ENCODE data around the gene PRKCA. TPM values are rescaled to one million over a fixed set of nuclear protein-coding genes. Genes with fewer than 3 reads are reported as not detected.

Gene PRKCA
- total and polyA plus RNA-seq, 2 of the 13 experiments (the other 11 are each of a cell fraction or from before 2014, with no cell fraction given), result 18.5 to 21.5 TPM

DNA sequence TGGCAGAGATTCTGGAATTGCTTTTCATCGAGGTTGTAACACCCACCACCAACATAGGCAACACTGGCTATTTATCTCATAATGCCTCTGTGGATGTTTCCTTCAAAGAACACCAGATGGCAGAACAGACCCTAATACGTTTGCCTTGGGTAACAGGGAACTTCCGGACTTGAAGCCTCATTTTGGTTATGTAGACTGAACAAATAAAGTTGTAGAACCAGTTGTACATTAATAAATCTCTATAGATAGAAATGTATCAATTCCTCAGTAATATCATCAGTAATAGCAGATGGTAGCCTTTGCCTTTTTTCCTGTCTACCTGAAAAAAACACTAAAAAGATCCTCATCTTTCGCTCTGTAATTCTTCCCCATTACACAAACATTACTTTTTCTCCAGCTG, 47.3 kb upstream of the PRKCA start (continued):
- TF ChIP-seq, protein P1, sequence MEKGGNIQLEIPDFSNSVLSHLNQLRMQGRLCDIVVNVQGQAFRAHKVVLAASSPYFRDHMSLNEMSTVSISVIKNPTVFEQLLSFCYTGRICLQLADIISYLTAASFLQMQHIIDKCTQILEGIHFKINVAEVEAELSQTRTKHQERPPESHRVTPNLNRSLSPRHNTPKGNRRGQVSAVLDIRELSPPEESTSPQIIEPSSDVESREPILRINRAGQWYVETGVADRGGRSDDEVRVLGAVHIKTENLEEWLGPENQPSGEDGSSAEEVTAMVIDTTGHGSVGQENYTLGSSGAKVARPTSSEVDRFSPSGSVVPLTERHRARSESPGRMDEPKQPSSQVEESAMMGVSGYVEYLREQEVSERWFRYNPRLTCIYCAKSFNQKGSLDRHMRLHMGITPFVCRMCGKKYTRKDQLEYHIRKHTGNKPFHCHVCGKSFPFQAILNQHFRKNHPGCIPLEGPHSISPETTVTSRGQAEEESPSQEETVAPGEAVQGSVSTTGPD (CRISPR knock-in tag; IDR thresholded peaks at IDR 0.05), result no peak
- TF ChIP-seq ERF (CRISPR knock-in tag; IDR thresholded peaks at IDR 0.05) (peak; percentile 71), STAT5B (CRISPR knock-in tag; IDR thresholded peaks at IDR 0.05) (no peak), ZNF674 (CRISPR knock-in tag; IDR thresholded peaks at IDR 0.05; ENCODE audit: low read depth) (no peak), GABPA (IDR thresholded peaks at IDR 0.05; ENCODE audit: low read depth, low read length) (no peak), GABPA (CRISPR knock-in tag; IDR thresholded peaks at IDR 0.05; ENCODE audit: low read depth) (peak; percentile 67), ZNF615 (CRISPR knock-in tag; IDR thresholded peaks at IDR 0.05; ENCODE audit: borderline replicate concordance) (no peak), SAFB2 (CRISPR knock-in tag; IDR thresholded peaks at IDR 0.05; ENCODE audit: borderline replicate concordance, low read depth) (no peak), PPARG (CRISPR knock-in tag; conservative IDR thresholded peaks at IDR 0.05) (peak; percentile 58; the same call in 1 of the 2 replicates), NR2C2 (CRISPR knock-in tag; IDR thresholded peaks at IDR 0.05; ENCODE audit: borderline replicate concordance) (no peak), KDM5A (IDR thresholded peaks at IDR 0.05; ENCODE audit: borderline replicate concordance, low read length) (no peak), GTF3A (CRISPR knock-in tag; conservative IDR thresholded peaks at IDR 0.05) (no peak), ZMYM4 (CRISPR knock-in tag; IDR thresholded peaks at IDR 0.05) (peak; percentile 23; the same call in 1 of the 2 replicates), ZNF878 (CRISPR knock-in tag; IDR thresholded peaks at IDR 0.05) (no peak), REPIN1 (CRISPR knock-in tag; IDR thresholded peaks at IDR 0.05; ENCODE audit: borderline replicate concordance, low read depth) (no peak), ZBTB1 (CRISPR knock-in tag; IDR thresholded peaks at IDR 0.05; ENCODE audit: borderline replicate concordance) (no peak), FOXK1 (CRISPR knock-in tag; IDR thresholded peaks at IDR 0.05; ENCODE audit: borderline replicate concordance, low read depth) (peak; percentile 65; the same call in 1 of the 2 replicates), FOXP1 (IDR thresholded peaks at IDR 0.05) (no peak), FOXP1 (CRISPR knock-in tag; IDR thresholded peaks at IDR 0.05) (no peak; the same call in 1 of the 2 replicates), ZNF468 (CRISPR knock-in tag; IDR thresholded peaks at IDR 0.05) (no peak), KLF16 (CRISPR knock-in tag; IDR thresholded peaks at IDR 0.05) (peak in 1 of 2 experiments; percentile 37; a peak in 1 of 4 replicates)
- TF ChIP-seq, protein P2, sequence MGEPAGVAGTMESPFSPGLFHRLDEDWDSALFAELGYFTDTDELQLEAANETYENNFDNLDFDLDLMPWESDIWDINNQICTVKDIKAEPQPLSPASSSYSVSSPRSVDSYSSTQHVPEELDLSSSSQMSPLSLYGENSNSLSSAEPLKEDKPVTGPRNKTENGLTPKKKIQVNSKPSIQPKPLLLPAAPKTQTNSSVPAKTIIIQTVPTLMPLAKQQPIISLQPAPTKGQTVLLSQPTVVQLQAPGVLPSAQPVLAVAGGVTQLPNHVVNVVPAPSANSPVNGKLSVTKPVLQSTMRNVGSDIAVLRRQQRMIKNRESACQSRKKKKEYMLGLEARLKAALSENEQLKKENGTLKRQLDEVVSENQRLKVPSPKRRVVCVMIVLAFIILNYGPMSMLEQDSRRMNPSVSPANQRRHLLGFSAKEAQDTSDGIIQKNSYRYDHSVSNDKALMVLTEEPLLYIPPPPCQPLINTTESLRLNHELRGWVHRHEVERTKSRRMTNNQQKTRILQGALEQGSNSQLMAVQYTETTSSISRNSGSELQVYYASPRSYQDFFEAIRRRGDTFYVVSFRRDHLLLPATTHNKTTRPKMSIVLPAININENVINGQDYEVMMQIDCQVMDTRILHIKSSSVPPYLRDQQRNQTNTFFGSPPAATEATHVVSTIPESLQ (CRISPR knock-in tag; conservative IDR thresholded peaks at IDR 0.05), result peak; percentile 80; the same call in 1 of the 2 replicates
- TF ChIP-seq, protein P3, sequence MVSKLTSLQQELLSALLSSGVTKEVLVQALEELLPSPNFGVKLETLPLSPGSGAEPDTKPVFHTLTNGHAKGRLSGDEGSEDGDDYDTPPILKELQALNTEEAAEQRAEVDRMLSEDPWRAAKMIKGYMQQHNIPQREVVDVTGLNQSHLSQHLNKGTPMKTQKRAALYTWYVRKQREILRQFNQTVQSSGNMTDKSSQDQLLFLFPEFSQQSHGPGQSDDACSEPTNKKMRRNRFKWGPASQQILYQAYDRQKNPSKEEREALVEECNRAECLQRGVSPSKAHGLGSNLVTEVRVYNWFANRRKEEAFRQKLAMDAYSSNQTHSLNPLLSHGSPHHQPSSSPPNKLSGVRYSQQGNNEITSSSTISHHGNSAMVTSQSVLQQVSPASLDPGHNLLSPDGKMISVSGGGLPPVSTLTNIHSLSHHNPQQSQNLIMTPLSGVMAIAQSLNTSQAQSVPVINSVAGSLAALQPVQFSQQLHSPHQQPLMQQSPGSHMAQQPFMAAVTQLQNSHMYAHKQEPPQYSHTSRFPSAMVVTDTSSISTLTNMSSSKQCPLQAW (CRISPR knock-in tag; IDR thresholded peaks at IDR 0.05), result no peak
- TF ChIP-seq, protein P4, sequence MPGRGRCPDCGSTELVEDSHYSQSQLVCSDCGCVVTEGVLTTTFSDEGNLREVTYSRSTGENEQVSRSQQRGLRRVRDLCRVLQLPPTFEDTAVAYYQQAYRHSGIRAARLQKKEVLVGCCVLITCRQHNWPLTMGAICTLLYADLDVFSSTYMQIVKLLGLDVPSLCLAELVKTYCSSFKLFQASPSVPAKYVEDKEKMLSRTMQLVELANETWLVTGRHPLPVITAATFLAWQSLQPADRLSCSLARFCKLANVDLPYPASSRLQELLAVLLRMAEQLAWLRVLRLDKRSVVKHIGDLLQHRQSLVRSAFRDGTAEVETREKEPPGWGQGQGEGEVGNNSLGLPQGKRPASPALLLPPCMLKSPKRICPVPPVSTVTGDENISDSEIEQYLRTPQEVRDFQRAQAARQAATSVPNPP (CRISPR knock-in tag; IDR thresholded peaks at IDR 0.05), result no peak
- TF ChIP-seq, protein P5, sequence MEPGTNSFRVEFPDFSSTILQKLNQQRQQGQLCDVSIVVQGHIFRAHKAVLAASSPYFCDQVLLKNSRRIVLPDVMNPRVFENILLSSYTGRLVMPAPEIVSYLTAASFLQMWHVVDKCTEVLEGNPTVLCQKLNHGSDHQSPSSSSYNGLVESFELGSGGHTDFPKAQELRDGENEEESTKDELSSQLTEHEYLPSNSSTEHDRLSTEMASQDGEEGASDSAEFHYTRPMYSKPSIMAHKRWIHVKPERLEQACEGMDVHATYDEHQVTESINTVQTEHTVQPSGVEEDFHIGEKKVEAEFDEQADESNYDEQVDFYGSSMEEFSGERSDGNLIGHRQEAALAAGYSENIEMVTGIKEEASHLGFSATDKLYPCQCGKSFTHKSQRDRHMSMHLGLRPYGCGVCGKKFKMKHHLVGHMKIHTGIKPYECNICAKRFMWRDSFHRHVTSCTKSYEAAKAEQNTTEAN (CRISPR knock-in tag; conservative IDR thresholded peaks at IDR 0.05), result 0 out of 2 replicates have a peak, but pooled peaks have one; percentile 29

All from HepG2 (cell line).